Stimulated activated CD8-positive, alpha-beta memory T cell treated with anti-CD3 and anti-CD28 coated beads, Interleukin-12 subunit alpha, Interleukin-12 subunit beta, amount 100 ng/mL, for 24 hours (primary cell): ENCODE measurements around the gene RAD50.

ENCODE experiments used
- DNase-seq: peaks from one replicate; pipeline ENCODE4 v3.0.0-alpha.2; 2020; ENCODE audit errors: extremely low read depth

Gene RAD50

DNA sequence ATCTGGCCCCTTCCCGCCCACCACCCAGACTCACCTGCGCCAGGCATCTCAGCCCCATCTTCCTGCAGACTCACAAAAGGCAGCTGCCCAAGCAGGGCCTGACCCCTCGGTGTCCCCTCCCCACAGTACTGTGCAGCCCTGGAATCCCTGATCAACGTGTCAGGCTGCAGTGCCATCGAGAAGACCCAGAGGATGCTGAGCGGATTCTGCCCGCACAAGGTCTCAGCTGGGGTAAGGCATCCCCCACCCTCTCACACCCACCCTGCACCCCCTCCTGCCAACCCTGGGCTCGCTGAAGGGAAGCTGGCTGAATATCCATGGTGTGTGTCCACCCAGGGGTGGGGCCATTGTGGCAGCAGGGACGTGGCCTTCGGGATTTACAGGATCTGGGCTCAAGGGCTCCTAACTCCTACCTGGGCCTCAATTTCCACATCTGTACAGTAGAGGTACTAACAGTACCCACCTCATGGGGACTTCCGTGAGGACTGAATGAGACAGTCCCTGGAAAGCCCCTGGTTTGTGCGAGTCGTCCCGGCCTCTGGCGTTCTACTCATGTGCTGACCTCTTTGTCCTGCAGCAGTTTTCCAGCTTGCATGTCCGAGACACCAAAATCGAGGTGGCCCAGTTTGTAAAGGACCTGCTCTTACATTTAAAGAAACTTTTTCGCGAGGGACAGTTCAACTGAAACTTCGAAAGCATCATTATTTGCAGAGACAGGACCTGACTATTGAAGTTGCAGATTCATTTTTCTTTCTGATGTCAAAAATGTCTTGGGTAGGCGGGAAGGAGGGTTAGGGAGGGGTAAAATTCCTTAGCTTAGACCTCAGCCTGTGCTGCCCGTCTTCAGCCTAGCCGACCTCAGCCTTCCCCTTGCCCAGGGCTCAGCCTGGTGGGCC lies 103.1 kb downstream of the RAD50 start:
- DNase-seq = no peak

GRCh38 chr5:132661231-132662003 lies 104.6 kb downstream of the RAD50 start:
- no peak for DNase-seq

DNA sequence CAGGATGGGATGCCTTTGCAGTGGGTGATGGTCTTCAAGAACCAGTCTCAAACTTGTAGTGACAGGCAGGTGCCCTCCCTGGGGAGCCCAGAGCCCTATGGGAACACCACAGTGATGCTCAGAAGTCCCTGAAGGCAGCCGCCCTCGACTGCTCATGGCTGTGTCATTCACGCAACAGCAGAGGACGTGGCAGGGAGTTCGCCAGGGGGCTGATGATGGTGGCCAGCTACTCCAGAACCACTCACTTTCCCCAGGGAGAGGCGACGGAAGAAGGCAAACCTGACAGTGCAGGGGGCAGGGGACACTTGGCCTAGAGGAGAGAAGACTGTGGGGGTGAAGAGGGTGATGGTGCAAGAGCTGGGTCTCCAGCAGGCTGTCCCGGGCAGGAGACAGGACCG lies 105.2 kb downstream of the RAD50 start:
- no peak for DNase-seq

GRCh38 chr5:132662925-132663770 lies 106.4 kb downstream of the RAD50 start:
- DNase-seq = no peak

GRCh38 chr5:132663771-132664695 lies 107.3 kb downstream of the RAD50 start:
- no peak for DNase-seq

GRCh38 chr5:132664696-132665209 lies 108.0 kb downstream of the RAD50 start:
- DNase-seq = no peak

DNA sequence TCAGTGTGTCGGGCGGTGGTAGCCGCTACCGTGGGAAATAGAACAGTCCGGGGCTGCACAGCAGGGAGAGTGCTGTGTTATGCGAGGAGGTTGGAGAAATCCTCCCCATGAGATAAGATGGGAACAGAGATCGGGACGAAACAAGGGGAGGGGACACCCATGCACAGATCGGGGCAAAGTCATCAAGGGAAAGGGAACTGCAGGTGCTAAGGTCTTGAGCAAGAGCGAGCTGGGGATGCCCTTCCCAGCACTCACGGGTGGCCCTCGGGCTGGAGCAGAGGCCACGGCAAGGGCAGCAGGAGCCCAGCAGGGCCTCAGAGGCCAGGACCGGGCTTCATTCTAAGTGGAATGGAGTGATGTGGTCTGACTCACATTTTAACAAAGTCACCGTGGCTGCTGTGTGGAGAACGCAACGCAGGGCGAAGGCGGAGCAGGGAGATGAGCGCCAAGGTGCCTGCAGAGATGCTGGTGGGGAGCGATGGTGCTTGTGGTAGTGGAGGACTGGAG lies 108.8 kb downstream of the RAD50 start:
- DNase-seq = no peak

DNA sequence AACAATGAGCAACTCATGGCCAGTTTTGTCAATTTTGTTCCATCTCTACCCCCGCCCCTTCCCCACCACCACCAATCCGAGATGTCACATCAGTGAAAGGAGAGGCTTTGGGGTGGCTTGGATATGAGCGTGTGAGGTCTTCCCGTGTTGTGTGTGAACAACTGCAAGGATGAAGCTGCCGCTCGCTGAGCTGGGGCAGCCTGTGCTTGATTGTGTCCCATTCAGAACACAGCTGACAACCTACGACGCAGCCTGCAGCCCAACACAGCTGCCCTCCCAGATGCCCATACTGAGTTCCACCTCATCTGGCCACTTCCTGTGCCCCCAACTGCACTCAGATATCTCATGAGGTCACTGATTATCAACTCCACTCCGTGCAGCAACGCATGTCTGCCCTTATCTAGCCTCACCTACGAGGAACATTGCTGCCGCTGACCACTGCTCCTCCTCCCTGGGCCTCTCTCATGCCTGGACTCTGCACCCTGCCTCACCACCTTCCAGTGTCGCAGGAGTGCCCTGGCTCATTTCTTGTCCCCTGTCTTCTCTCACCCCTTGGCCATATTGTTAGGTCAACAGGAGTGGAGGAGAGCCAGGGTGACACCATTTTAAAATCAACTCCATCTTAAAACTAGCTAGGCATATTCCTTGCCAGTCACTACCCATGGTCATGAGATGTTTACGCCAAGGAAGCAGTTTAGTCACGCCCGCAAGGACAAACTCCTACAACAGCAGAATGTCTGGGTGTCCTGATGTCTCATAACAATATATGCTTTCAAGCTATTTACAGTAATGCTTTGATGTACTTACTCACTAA lies 109.7 kb downstream of the RAD50 start:
- DNase-seq = no peak

- DNase-seq = no peak
Observed at GRCh38 chr5:132667309-132667708, 110.5 kb downstream of the RAD50 start.

- no peak for DNase-seq
Observed at GRCh38 chr5:132667761-132668705, 111.3 kb downstream of the RAD50 start.

GRCh38 chr5:132668706-132669454 lies 112.1 kb downstream of the RAD50 start:
- no peak for DNase-seq

GRCh38 chr5:132669455-132669820 lies 112.7 kb downstream of the RAD50 start:
- DNase-seq = no peak

DNA sequence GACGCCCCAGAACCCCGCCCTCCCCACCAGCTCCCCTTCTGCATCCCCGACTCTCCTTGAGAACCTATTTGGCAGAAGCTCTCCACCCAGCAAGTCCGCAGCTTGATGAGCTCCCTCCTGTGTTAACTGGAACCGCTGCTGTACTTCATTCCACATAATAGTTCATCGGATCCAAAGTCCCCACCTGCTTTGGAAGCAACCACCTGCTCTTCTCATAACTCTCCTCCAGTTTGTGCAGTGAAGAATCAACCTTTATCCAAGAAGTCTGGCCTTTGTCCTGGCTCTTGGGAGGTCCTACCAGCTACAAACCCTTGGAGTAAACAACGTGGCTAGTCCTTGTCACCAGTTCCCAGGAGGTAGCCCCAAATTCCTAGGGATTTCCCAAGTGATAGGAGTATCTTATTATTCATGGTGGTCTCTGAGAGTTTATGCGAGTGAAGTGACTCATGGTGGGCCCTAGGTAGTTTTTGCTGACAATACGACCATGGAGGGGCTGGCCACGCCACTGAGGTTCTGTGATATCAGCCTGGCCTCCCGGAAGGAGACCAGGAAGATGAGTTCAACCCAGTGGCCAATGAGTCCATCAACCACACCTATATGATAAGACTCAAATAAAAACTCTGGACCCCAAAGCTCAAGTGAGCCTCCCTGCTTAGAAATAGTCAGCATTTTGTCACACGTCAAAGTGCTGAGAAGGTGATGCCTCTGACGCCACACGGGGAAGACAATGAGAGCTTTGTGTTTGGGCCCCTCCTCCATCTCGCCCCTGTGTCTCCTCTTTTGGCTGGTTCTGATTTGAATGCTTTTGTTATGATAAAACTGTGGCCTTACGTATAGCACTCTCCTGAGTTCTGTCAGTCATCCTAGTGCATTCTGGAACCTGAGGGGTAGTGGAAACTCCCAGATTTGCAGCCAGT lies 113.4 kb downstream of the RAD50 start:
- DNase-seq = no peak

GRCh38 chr5:132671000-132671399 lies 114.2 kb downstream of the RAD50 start:
- DNase-seq = no peak

- DNase-seq = no peak
Observed at GRCh38 chr5:132673488-132673887, 116.7 kb downstream of the RAD50 start.

- no peak for DNase-seq
Observed at GRCh38 chr5:132673939-132674630, 117.3 kb downstream of the RAD50 start, which contains the start of gene IL4. TSS of gene IL4 (plus strand) at chr5:132673989. CDS start at chr5:132674051, 62 bp downstream.
